OCI-LY3 (cell line): ENCODE results near the gene RTN4IP1.

Experiments used
- EZH2phosphoT487 ChIP-seq: fragments of 200-600 bp; shearing (Covaris generic); IDR thresholded peaks from 2 replicates; pipeline ENCODE4 v1.6.1; 2018; ENCODE audit warnings: antibody characterized with exemption, mixed run types, low read depth
- TF ChIP-seq, protein P1 (sequence below): fragments of 200-600, 300-600 bp; sonication (generic); IDR thresholded peaks from 2 replicates; pipeline ENCODE4 v1.5.1; 2014; ENCODE audit warnings: antibody characterized with exemption, low read length, low read depth

DNA sequence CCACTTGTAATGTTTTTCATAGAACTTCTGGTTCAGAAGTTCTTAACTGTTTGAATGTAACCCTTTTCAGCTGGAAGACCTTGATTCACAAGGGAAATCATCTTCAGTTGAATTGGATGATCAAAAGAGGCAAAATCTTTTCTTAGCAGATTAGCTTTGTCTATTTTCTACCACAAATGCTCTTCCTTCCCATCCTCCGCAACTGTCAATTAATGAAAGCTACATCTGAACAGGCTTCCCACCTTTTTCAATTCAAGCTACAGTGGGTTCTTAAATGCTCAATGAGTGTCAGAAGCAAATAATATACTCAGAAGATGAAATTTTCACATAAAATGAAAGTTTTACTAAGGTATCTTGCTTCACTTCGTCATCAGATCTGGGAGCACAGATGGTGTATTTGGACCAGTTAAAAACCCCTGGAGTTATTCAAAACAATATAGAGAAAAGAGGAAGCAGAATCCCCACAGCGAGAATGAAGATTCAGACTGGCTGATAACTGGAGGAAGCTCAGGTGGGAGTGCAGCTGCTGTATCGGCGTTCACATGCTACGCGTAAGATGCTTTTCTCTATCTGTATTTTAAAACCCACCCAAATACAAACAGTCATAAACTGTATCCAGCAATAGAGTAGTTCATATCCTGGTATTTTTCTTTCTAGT is 19.5 kb upstream of the RTN4IP1 start:
- TF ChIP-seq, protein P1, sequence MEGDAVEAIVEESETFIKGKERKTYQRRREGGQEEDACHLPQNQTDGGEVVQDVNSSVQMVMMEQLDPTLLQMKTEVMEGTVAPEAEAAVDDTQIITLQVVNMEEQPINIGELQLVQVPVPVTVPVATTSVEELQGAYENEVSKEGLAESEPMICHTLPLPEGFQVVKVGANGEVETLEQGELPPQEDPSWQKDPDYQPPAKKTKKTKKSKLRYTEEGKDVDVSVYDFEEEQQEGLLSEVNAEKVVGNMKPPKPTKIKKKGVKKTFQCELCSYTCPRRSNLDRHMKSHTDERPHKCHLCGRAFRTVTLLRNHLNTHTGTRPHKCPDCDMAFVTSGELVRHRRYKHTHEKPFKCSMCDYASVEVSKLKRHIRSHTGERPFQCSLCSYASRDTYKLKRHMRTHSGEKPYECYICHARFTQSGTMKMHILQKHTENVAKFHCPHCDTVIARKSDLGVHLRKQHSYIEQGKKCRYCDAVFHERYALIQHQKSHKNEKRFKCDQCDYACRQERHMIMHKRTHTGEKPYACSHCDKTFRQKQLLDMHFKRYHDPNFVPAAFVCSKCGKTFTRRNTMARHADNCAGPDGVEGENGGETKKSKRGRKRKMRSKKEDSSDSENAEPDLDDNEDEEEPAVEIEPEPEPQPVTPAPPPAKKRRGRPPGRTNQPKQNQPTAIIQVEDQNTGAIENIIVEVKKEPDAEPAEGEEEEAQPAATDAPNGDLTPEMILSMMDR: no peak
- no peak for TF ChIP-seq EZH2phosphoT487
